Ureter (tissue), 1 donor: ENCODE results near the gene NRG3. TPM values are rescaled to one million over a fixed set of nuclear protein-coding genes. Genes with fewer than 3 reads are reported as not detected.
"Not testable (repeated sequence)": the region's sequence is repeated elsewhere in the genome, so short reads cannot be mapped to it uniquely, and the experiment has no call there.

Experiments
- DNase-seq: peaks from one replicate; pipeline ENCODE4 v3.0.0-alpha.2; 2020; ENCODE audit warnings: low spot score
- total RNA-seq: library from RNA; stranded (reverse); gene quantifications from one replicate; pipeline ENCODE4 v1.2.4, GENCODE V29; 2023
- donor health status: DM: yes; HTN: yes; CAD: no.

Gene NRG3
- total RNA-seq, 1 donor from 2014 or later, result 0.57 TPM

- not testable (repeated sequence) for DNase-seq
Measured at GRCh38 chr10:82678451-82678850, 803.5 kb downstream of the NRG3 start.

DNA sequence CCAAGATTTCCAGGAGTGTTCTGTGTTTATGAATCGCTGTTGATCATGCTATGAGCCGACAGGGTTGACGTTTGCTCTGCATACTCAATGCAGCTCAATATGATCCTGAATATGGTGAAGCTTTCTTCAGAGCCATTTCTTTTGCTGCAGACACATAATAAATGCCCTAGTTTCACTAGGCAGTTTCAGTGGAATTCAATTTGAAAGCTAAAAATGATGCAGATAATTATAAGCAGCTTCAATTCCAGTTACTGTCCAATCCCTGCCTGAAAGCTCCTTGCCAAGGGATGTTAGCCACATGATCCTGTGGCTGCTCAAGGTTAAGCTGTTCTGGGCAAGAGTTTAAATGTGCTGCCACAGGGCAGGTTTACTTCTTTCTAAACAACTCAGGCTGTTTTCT, 805.6 kb downstream of the NRG3 start:
- DNase-seq, result no peak

DNA sequence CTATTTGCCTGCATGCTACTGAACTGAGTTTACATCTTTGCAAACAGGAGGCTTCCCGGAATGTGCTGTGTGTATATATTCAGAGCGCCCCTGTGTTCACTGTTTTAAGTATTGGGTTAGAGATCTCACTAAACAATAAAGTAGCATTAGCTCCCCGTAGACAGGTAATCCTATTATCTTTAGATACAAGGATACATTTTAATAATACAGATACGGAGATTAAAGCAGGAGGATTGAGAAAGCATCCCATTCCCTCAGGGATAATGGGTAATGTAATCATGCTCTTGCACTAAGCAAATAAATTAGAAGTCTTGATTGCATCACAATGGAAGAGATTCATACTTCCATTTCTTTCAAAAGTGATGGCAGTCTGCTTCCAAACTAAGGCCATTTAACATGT, 809.0 kb downstream of the NRG3 start:
- no peak for DNase-seq

DNA sequence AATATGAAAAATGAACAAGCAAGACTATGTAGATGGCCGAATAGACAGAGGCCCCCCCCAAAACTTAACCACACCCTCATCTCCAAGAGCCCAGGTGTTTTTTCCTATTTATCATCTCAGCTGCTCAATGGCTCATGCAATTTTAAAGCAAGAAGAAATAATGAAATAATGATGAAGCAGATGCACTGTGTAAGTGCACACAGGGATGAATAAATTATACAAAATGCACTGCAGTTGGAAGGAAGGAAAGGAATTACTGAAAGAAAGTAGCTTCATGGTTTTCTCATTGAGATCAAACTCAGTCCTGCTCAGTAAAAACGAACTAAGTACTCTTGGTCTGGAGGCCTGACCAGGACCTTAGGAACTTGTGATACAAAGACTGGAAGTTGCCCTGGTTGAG, 810.1 kb downstream of the NRG3 start:
- no peak for DNase-seq

DNA sequence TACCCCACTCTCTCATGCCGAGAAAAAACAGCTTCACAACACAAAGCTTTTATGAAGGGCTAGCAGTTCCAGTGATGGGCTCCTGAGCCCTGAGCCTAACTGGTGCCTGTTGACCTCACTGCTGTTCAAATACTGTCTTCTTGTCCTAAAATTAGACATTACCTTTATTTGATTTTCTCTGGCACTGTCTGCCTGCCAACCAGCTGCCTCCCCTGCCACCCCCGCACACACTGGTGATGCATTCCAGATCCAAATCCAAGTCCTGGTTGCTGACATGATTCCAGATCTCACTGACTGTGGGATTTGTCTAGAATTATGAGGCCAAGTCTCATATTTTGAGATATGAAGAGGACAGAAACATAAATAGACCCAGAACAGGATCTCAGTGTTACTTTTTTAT, 816.2 kb downstream of the NRG3 start:
- DNase-seq, result no peak

GRCh38 chr10:82692458-82692857, 817.5 kb downstream of the NRG3 start:
- no peak for DNase-seq

DNA sequence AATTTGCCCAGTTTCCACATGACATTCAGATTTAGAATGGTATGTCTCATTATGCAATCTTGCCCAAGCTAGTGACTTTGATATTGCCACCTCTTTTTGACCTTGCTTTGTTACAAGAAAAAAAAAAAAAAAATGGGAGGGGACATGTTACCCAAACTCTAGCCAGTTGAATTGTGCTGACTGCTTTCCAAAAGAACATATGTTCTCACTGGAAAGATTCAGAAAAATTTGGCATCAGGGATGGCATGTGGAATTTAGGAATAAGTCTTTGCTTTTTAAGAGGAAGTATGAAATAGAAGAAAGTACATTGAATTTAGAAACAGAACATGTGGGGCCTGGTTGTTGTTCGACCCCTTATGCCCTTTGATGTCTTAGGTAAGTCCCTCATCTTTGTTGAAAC, 846.8 kb downstream of the NRG3 start:
- no peak for DNase-seq

DNA sequence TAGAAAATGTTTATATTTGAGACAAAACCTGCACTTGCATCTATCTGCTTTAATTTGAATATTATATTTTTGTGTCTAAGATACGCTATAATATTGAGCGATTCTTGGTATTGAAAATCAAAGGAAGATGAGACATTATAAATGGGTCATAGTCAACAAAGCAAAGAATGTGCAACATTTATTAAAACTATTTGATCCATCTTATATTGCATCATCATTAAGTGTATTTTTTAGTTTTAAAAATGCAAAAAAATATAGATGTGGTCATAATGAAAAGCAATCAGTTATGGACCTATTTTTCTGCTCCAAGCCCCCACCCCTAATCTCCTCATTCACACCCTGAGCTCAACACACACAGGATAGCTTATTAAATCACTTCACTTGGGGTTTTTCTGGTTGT, 847.3 kb downstream of the NRG3 start:
- no peak for DNase-seq

DNA sequence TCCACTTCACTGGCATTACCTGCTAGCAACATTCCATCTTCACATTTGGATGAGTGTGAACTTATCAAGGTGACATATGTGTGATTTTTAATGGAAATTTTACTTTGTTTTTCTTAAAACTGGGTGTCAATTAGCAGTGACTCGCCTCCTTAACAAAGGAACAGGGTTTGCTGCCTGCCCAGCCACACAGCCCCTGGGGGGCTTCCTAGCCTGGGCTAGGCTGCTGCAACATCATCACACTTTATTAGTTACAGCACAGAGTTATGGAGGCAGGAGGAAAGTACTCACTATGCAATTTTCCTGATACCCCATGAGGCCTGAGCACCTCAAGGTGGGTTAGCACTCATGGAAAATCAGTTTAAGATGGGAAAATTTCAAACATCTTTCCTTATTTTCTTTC, 861.3 kb downstream of the NRG3 start:
- no peak for DNase-seq

DNA sequence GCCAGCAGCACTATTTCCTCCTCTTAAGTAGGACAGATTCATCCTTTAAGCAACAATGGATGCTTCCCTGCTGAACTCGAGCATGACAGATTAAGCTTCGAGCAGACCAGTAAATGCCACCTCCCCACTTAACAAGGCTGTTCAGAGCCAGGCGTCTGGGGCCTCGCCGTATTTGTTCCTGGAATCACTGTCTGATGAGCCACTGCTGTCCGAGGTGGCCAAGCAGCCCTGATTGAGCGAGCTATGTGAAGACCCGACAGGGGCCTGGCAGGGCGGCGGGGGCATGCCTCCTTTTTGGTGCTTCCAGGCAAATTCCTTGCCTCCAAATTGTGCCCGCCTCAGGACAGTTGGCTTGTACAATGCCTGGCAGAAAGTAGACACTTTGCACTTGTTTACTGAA, 862.6 kb downstream of the NRG3 start:
- DNase-seq, result no peak

DNA sequence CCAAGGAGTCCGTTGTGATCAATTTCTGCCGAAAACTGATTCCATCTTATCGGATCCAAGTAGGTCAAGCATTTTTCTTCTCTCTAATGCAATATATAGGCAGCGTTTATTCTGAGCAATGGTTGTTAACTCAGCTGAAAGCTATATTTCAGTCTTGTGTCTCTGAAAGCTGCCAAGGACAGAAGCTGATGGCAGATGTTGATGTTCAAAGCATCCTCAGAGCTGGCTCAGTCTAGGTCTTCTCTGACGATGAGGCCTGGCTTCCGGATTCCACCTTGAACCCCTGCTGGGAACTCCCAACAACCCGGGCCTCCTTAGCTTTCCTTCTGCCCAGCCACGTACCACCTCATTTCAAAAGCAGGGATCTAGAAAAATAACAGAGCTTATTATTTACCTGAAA, 863.6 kb downstream of the NRG3 start:
- DNase-seq, result no peak

- no peak for DNase-seq
Measured at GRCh38 chr10:82742478-82742877, 867.5 kb downstream of the NRG3 start.

GRCh38 chr10:82742898-82743297, 867.9 kb downstream of the NRG3 start:
- DNase-seq, result no peak

GRCh38 chr10:82750538-82750937, 875.5 kb downstream of the NRG3 start:
- no peak for DNase-seq

DNA sequence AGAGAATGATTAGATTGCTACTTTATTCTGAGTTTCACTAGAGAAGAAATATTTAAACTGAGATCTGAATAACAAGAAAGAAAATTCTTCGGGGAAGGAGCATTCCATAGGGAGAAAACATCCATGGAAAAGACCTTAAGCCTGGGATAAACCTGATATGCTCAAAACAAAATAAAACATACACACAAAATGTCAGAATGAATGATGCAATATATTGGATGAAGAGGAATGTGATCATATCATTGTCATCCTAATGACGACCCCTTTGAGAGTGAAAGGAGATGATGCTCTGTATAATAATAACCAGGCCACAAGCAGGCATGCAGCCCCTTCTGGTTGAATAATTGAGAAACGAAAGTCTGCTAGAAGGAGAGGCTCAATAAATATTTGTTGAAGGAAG, 882.4 kb downstream of the NRG3 start:
- DNase-seq, result no peak

GRCh38 chr10:82757901-82758300, 882.9 kb downstream of the NRG3 start:
- no peak for DNase-seq

DNA sequence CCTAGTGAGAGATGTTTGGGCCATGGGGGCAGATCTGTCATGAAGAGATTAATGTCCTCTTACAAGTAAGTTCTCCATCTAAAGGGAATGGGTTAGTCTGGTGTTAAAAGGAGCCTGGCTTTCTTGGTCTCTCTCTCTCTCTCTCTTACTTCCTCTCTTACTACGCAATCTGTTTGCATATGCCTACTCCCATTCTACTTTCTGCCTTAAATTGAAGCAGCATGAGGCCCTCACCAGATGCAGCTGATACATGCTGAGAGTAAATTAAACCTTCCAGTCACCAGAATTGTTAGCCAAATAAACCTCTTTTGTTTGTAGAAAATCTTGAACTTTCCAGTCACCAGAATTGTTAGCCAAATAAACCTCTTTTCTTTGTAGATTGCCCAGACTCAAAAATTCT, 884.1 kb downstream of the NRG3 start:
- no peak for DNase-seq

GRCh38 chr10:82762641-82763040, 887.6 kb downstream of the NRG3 start:
- no peak for DNase-seq

GRCh38 chr10:82768040-82768439, 893.0 kb downstream of the NRG3 start:
- DNase-seq, result no peak

DNA sequence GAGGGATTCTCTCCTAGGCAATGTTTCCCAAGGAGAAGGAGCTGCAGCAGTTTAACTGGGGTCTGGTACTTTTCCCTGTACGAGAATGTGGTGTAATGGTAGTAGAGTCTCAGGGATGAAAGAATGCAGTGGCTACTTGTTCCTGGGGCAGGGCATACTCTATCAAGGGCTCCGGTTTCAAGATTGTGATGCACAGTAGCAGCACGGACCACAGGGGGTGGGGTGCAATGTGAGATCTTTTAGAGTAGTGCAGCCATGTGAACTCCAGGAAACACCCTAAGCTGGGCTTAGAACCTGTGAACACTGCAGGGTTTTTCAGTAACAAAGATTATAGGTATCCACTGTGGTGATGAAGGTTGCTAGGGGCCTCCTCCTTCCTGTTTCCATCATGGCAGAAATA, 903.9 kb downstream of the NRG3 start:
- no peak for DNase-seq

- DNase-seq, result no peak
Measured at GRCh38 chr10:82796510-82796909, 921.5 kb downstream of the NRG3 start.

- DNase-seq, result no peak
Measured at GRCh38 chr10:82801289-82801688, 926.3 kb downstream of the NRG3 start.

GRCh38 chr10:82811621-82812020, 936.6 kb downstream of the NRG3 start:
- no peak for DNase-seq

GRCh38 chr10:82813856-82814255, 938.9 kb downstream of the NRG3 start:
- DNase-seq, result no peak

- no peak for DNase-seq
Measured at GRCh38 chr10:82814635-82815034, 939.6 kb downstream of the NRG3 start.
